Prostate gland (tissue), 2 donors: ENCODE results near the gene MRPS24.

ENCODE experiments used
- POLR2A ChIP-seq: fragments of 450-650 bp; IDR thresholded peaks from one replicate; pipeline ENCODE4 v1.6.1; 2016; ENCODE audit warnings: antibody characterized with exemption, mild to moderate bottlenecking
- POLR2AphosphoS5 ChIP-seq: sonication (generic); formaldehyde crosslinking; IDR thresholded peaks from one replicate; pipeline ENCODE4 v1.6.1; 2017; ENCODE audit warnings: antibody characterized with exemption
- TF ChIP-seq, protein P1 (sequence below), 4 experiments: fragments of 200-600 bp in 2 of 4; fragments of 450-650 bp in 2 of 4; sonication (generic) in 2 of 4; IDR thresholded peaks; 1 replicate in 3 of 4; 2 replicates in 1 of 4; pipeline ENCODE4 v1.5.1; 2016 to 2019; ENCODE audit warnings: antibody characterized with exemption in 4 of 4, mild to moderate bottlenecking in 2 of 4, moderate library complexity in 2 of 4

DNA sequence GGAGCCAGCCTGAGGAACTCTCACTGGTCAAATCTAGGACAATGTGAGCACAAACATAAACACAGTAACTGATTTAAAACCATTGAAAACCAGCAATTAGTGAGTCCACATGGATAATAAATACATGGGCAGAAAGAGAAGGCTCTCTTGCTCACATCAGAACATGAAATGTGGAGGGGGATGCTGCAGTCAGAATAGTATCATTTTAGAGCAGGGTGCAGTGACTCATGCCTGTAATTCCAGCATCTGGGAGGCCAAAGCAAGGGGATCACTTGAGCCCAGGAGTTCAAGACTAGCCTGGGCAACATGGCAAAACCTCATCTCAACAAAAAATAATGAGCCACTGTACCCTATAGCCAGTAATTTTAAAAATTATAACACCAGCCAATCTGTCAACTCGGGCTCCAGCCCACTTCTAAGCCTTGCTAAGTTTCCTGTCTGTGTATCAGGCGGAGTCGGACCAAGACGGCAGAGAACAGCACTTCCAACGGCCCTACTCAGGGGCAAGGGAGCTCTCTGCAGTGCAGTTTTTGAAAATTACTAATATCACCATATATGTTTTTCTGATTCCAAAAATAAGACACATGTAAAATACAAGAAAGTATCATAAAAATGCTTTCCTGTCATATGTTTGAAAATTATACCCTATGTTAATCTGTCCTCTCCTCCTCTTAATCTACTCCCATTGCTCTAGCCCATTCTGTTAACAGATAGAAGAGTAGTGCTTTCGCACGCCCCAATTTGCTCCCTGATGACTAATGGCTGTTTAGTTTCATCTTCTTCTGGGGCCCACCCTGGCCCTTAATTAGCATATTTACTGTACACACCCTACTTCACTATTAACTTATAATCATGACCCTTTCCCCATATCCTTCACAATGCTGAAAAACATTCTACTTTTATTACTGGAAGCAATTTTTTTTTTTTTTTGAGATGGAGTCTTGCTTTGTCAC is 20.0 kb upstream of the MRPS24 start:
- TF ChIP-seq, protein P1, sequence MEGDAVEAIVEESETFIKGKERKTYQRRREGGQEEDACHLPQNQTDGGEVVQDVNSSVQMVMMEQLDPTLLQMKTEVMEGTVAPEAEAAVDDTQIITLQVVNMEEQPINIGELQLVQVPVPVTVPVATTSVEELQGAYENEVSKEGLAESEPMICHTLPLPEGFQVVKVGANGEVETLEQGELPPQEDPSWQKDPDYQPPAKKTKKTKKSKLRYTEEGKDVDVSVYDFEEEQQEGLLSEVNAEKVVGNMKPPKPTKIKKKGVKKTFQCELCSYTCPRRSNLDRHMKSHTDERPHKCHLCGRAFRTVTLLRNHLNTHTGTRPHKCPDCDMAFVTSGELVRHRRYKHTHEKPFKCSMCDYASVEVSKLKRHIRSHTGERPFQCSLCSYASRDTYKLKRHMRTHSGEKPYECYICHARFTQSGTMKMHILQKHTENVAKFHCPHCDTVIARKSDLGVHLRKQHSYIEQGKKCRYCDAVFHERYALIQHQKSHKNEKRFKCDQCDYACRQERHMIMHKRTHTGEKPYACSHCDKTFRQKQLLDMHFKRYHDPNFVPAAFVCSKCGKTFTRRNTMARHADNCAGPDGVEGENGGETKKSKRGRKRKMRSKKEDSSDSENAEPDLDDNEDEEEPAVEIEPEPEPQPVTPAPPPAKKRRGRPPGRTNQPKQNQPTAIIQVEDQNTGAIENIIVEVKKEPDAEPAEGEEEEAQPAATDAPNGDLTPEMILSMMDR (IDR thresholded peaks at IDR 0.05): no peak
- TF ChIP-seq POLR2AphosphoS5 (no peak), POLR2A (no peak)
